IMR-90 (cell line): ENCODE measurements around the gene DGAT2. TPM values are rescaled to one million over a fixed set of nuclear protein-coding genes. Genes with fewer than 3 reads are reported as not detected.

Source experiments
- ATAC-seq: fragments of 200-7000 bp; cut with Tn5 transposase; 2 replicates; pipeline ENCODE4 v1.9.1; 2020; ENCODE audit warnings: low read depth, mild to moderate bottlenecking, moderate library complexity
- BruUV-seq: library from RNA; stranded (reverse); fragments of 400-500 nt; replicated peaks from 2 replicates; lab custom pipeline; 2021; lab: Mats Ljungman, UMichigan
- CTCF ChIA-PET: fragments of 300-600 bp; formaldehyde crosslinking; extraction: SDS; loops from one replicate; lab custom pipeline; 2021; ENCODE audit warnings: antibody characterized with exemption; lab: Yijun Ruan, JAX
- POLR2A ChIA-PET: fragments of 300-600 bp; sonication (Branson Sonifier 250); formaldehyde crosslinking; loops from one replicate; lab custom pipeline; 2022; ENCODE audit warnings: antibody characterized with exemption; ENCODE audit not compliant: unreplicated experiment; lab: Charles Lee
- DNase-seq: peaks from one replicate; pipeline ENCODE4 v3.0.0; 2013
- H2AFZ ChIP-seq: replicated peaks from 2 replicates; pipeline ENCODE3; 2013; ENCODE audit warnings: low read length, mild to moderate bottlenecking; ENCODE audit not compliant: poor library complexity
- H2AK5ac ChIP-seq: 2 replicates; pipeline ENCODE4 v1.6.1; 2013; ENCODE audit warnings: low read depth, low read length, inconsistent platforms
- H2AK9ac ChIP-seq: replicated peaks from 2 replicates; pipeline ENCODE3; 2013; ENCODE audit warnings: mild to moderate bottlenecking, low read depth, low read length, moderate library complexity; ENCODE audit not compliant: poor library complexity
- H2BK120ac ChIP-seq: 2 replicates; pipeline ENCODE4 v1.6.1; 2013; ENCODE audit warnings: low read depth, low read length, inconsistent platforms
- H2BK15ac ChIP-seq: 3 replicates; pipeline ENCODE4 v1.6.1; 2013; ENCODE audit warnings: low read depth, low read length, inconsistent platforms
- H2BK20ac ChIP-seq: 2 replicates; pipeline ENCODE4 v1.6.1; 2013; ENCODE audit warnings: low read depth, mild to moderate bottlenecking, inconsistent platforms, low read length, moderate library complexity
- H2BK5ac ChIP-seq: 2 replicates; pipeline ENCODE4 v1.6.1; 2013; ENCODE audit warnings: mild to moderate bottlenecking, low read depth, low read length, inconsistent platforms; ENCODE audit not compliant: poor library complexity, severe bottlenecking
- H3K14ac ChIP-seq: replicated peaks from 2 replicates; pipeline ENCODE4 v1.6.1; 2013; ENCODE audit warnings: low read depth, low read length, inconsistent platforms
- H3K18ac ChIP-seq: 2 replicates; pipeline ENCODE4 v1.6.1; 2013; ENCODE audit warnings: low read depth, low read length, control low read depth
- H3K23ac ChIP-seq: 2 replicates; pipeline ENCODE4 v1.6.1; 2013; ENCODE audit warnings: low read depth, low read length, inconsistent platforms
- H3K27ac ChIP-seq: 2 replicates; pipeline ENCODE4 v1.5.1; 2013; ENCODE audit warnings: mild to moderate bottlenecking, control low read depth, low read length; ENCODE audit not compliant: insufficient read depth
- H3K27me3 ChIP-seq: 2 replicates; pipeline ENCODE4 v1.6.1; 2013; ENCODE audit warnings: low read length; ENCODE audit not compliant: control insufficient read depth, insufficient read depth
- H3K36me3 ChIP-seq: 2 replicates; pipeline ENCODE4 v1.6.1; 2013; ENCODE audit warnings: low read length, mixed read lengths; ENCODE audit not compliant: control insufficient read depth, insufficient read depth
- H3K4ac ChIP-seq: 2 replicates; pipeline ENCODE4 v1.6.1; 2013; ENCODE audit warnings: low read depth, low read length, inconsistent platforms
- H3K4me1 ChIP-seq: 2 replicates; pipeline ENCODE4 v1.6.1; 2013; ENCODE audit warnings: low read length, mixed read lengths; ENCODE audit not compliant: control insufficient read depth, insufficient read depth
- H3K4me2 ChIP-seq: 2 replicates; pipeline ENCODE4 v1.6.1; 2013; ENCODE audit warnings: low read depth, mild to moderate bottlenecking, control low read depth, low read length, moderate library complexity
- H3K4me3 ChIP-seq: 2 replicates; pipeline ENCODE4 v1.5.1; 2013; ENCODE audit warnings: low read depth, mild to moderate bottlenecking, control low read depth, low read length, moderate library complexity; ENCODE audit not compliant: insufficient read depth
- H3K56ac ChIP-seq: 2 replicates; pipeline ENCODE4 v1.6.1; 2013; ENCODE audit warnings: low read length, inconsistent platforms; ENCODE audit not compliant: insufficient read depth; ENCODE audit errors: extremely low read depth
- H3K79me1 ChIP-seq, 2 experiments: 2 replicates each; pipeline ENCODE4 v1.6.1; 2013; ENCODE audit warnings: low read length in 2 of 2, inconsistent platforms in 1 of 2, low read depth in 1 of 2
- H3K9ac ChIP-seq: 2 replicates; pipeline ENCODE4 v1.6.1; 2013; ENCODE audit warnings: low read depth, low read length, control low read depth
- H3K9me1 ChIP-seq: 2 replicates; pipeline ENCODE4 v1.6.1; 2013; ENCODE audit warnings: low read length, inconsistent platforms; ENCODE audit not compliant: insufficient read depth
- H3K9me3 ChIP-seq: 2 replicates; pipeline ENCODE4 v1.6.1; 2013; ENCODE audit warnings: low read length; ENCODE audit not compliant: control insufficient read depth, insufficient read depth
- H4K20me1 ChIP-seq: 2 replicates; pipeline ENCODE4 v1.6.1; 2013; ENCODE audit warnings: low read length, inconsistent platforms; ENCODE audit not compliant: insufficient read depth
- H4K5ac ChIP-seq: 2 replicates; pipeline ENCODE4 v1.6.1; 2013; ENCODE audit warnings: mild to moderate bottlenecking, low read depth, low read length, control low read depth
- H4K8ac ChIP-seq, 2 experiments: 2 replicates each; pipeline ENCODE4 v1.6.1; 2013; ENCODE audit warnings: low read depth in 2 of 2, low read length in 2 of 2, control low read depth in 1 of 2, inconsistent platforms in 1 of 2
- H4K91ac ChIP-seq: 2 replicates; pipeline ENCODE4 v1.6.1; 2013; ENCODE audit warnings: low read depth, low read length, inconsistent platforms; ENCODE audit not compliant: insufficient read depth
- CEBPB ChIP-seq: IDR thresholded peaks from 2 replicates; pipeline ENCODE4 v1.6.1; 2012; ENCODE audit warnings: low read depth, low read length, improper control_type of control experiment
- CHD1 ChIP-seq: IDR thresholded peaks from 2 replicates; pipeline ENCODE4 v1.6.1; 2012; ENCODE audit warnings: low read depth, low read length, improper control_type of control experiment
- RCOR1 ChIP-seq: IDR thresholded peaks from 2 replicates; pipeline ENCODE4 v1.6.1; 2012; ENCODE audit warnings: mild to moderate bottlenecking, low read length, improper control_type of control experiment; ENCODE audit not compliant: insufficient replicate concordance
- RFX5 ChIP-seq: IDR thresholded peaks from 2 replicates; pipeline ENCODE4 v1.8.0; 2012; ENCODE audit warnings: low read depth, mild to moderate bottlenecking, low read length, moderate library complexity
- WGBS, 2 experiments: methylation state at CpG; one replicate each; pipeline versions ENCODE4 v1.1.5 to v1.1.7; 2013; ENCODE audit warnings: missing lambda C conversion rate in 2 of 2; ENCODE audit not compliant: insufficient read length in 1 of 2; ENCODE audit errors: extremely low coverage in 2 of 2; 5-methylcytosine and 5-hydroxymethylcytosine counted together
- dilution Hi-C: fragments of 300-500 bp; cut with HindIII; formaldehyde crosslinking; loops from one replicate; pipeline ENCODE4 v1.14.3; 2018; ENCODE audit warnings: low sequenced_read_pairs; ENCODE audit not compliant: unreplicated experiment
- in situ Hi-C: fragments of 300-500 bp; cut with MboI; formaldehyde crosslinking; loops from 3 replicates; pipeline ENCODE4 v1.14.3; 2019; ENCODE audit warnings: low sequenced_read_pairs, inconsistent platforms, mixed read lengths
- intact Hi-C: fragments of 100-400 bp; cut with micrococcal nuclease; formaldehyde crosslinking; loops from 2 replicates; pipeline ENCODE4 v1.10.0; 2022
- polyA plus RNA-seq, 3 experiments: library from polyadenylated mRNA; depleted of rRNA; stranded (reverse); fragments of >200 nt; gene quantifications; 2 replicates each; pipeline ENCODE4 v1.2.3, GENCODE V29; 2012; ENCODE audit warnings: low replicate concordance in 1 of 3
- total RNA-seq: library from RNA; depleted of rRNA; stranded (reverse); fragments of >200 nt; gene quantifications from 2 replicates; pipeline ENCODE4 v1.2.3, GENCODE V29; 2012
- TF ChIP-seq, protein P1 (sequence below): fragments of 150-350 bp; IDR thresholded peaks from 2 replicates; pipeline ENCODE4 v1.6.1; 2016; ENCODE audit warnings: low read depth, mild to moderate bottlenecking, low read length, moderate library complexity, borderline replicate concordance
- TF ChIP-seq, protein P2 (sequence below): fragments of 150-350 bp; IDR thresholded peaks from 2 replicates; pipeline ENCODE4 v1.6.1; 2017; ENCODE audit warnings: mild to moderate bottlenecking, antibody characterized with exemption, low read length, low read depth

DGAT2 gene
- total and polyA plus RNA-seq, 2 of the 4 experiments (the other 2 are of a cell fraction) = 2.3 to 2.4 TPM

DNA sequence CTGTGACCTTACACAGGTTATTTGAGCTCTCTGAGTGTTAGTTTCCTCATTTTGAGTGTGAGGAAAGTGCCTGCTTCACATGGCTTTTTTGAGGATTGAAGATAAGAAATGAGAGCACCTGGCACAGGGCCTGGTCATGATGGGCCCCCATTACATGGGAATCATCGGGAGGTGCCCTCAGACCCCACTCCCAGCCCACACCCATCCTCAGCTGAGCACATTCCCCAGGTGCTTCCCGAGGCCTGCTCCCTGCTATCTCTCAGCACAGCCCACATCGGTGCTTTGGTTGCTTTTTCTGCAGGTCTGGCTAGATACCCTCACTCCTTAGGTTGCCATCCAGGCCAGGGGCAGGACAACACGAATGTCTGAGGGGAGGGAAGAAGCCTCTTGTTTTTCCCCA is 16.6 kb downstream of the DGAT2 start:
- no peak overlapping the region for H3K56ac ChIP-seq
- H2BK20ac ChIP-seq = no peak overlapping the region
- no peaks in the 10 kb centered on the region for H4K20me1 ChIP-seq
- no peak overlapping the region for H3K18ac ChIP-seq
- H3K9me1 ChIP-seq = no peaks in the 10 kb centered on the region
- CTCF ChIA-PET = no interaction called here
- H3K9ac ChIP-seq = no peak overlapping the region
- no peak overlapping the region for H2AFZ ChIP-seq
- no peak overlapping the region for H4K5ac ChIP-seq
- H4K91ac ChIP-seq = no peak overlapping the region
- BruUV-seq = no TSS peak
- H2AK9ac ChIP-seq = no peak overlapping the region
- no peak overlapping the region for H2BK120ac ChIP-seq
- no peak overlapping the region for H3K4me2 ChIP-seq
- H3K36me3 ChIP-seq = no peaks in the 10 kb centered on the region
- intact Hi-C loops (no loop called here), dilution Hi-C loops (no loop called here), in situ Hi-C loops (no loop called here)
- no peak overlapping the region for H2BK5ac ChIP-seq
- peaks cover 38% of the 10 kb centered on the region for H3K27me3 ChIP-seq
- H3K23ac ChIP-seq = no peak overlapping the region
- no peak overlapping the region for H2BK15ac ChIP-seq
- H2AK5ac ChIP-seq = no peak overlapping the region
- DNase-seq (no peak), ATAC-seq (no peak)
- no peak overlapping the region for H3K14ac ChIP-seq
- no peaks in the 10 kb centered on the region for H3K9me3 ChIP-seq
- H4K8ac ChIP-seq = no peak overlapping the region
- WGBS, 2 experiments = no CpG with 5 or more reads among the region's 4 CpGs
- POLR2A ChIA-PET = no interaction called here
- no peak overlapping the region for H3K4ac ChIP-seq
- no peaks in the 10 kb centered on the region for H3K79me1 ChIP-seq
- TF ChIP-seq RCOR1 (no peak), RFX5 (no peak), CEBPB (no peak), CHD1 (no peak)
- TF ChIP-seq, protein P1, sequence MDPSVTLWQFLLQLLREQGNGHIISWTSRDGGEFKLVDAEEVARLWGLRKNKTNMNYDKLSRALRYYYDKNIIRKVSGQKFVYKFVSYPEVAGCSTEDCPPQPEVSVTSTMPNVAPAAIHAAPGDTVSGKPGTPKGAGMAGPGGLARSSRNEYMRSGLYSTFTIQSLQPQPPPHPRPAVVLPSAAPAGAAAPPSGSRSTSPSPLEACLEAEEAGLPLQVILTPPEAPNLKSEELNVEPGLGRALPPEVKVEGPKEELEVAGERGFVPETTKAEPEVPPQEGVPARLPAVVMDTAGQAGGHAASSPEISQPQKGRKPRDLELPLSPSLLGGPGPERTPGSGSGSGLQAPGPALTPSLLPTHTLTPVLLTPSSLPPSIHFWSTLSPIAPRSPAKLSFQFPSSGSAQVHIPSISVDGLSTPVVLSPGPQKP = no peak
- TF ChIP-seq, protein P2, sequence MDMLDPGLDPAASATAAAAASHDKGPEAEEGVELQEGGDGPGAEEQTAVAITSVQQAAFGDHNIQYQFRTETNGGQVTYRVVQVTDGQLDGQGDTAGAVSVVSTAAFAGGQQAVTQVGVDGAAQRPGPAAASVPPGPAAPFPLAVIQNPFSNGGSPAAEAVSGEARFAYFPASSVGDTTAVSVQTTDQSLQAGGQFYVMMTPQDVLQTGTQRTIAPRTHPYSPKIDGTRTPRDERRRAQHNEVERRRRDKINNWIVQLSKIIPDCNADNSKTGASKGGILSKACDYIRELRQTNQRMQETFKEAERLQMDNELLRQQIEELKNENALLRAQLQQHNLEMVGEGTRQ = no peak
- H3K4me3 ChIP-seq = no peak overlapping the region
- H3K27ac ChIP-seq = no peak overlapping the region
- no peaks in the 10 kb centered on the region for H3K4me1 ChIP-seq
